ENCODE data around the gene SLC6A18. TPM values are rescaled to one million over a fixed set of nuclear protein-coding genes. Genes with fewer than 3 reads are reported as not detected.

The SLC6A18 gene
- total RNA-seq, 2 donors from 2014 or later = 0.27 TPM; not detected in 1

DNA sequence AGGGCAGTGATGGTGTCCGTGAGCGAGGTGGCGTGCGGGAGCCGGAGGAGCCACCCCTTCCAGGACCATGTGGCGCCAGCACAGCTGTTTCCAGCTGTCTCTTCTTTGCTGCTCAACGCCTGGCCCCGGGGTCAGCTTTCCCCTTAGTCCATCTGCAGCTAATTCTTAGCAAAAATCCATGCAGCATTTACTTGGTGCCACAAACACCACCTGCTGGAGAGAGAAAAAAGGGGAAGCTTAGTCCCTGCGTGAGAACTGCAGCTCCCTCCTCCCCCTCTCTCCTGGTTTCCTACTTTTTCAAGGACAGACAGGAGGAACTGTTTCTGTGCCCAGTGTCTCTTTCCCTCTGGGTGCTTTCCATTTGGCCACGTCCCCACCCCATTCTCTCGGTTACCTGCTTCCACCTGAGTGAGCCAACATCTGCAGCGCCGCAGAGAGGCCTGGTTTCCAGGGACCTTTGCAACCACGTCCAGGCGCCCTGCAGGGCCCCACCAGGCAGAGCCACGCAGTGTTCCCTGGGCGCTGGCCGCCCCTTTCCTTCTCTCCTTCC is 20.4 kb upstream of the SLC6A18 start:
- no peaks in the 10 kb centered on the region for H3K4me1 ChIP-seq
- H3K27ac ChIP-seq = no peak overlapping the region
- no peaks in the 10 kb centered on the region for H3K36me3 ChIP-seq
- H3K9ac ChIP-seq (ENCODE audit: low read depth in 2 of 2, low read length in 2 of 2) = no peak overlapping the region
- intact Hi-C loops (cut with DNase I) = no loop called here
- peaks cover 12% of the 10 kb centered on the region for H3K27me3 ChIP-seq
- no peak for DNase-seq
- H3K4me3 ChIP-seq = no peak overlapping the region
- no peaks in the 10 kb centered on the region for H3K9me3 ChIP-seq
- TF ChIP-seq, protein P1, sequence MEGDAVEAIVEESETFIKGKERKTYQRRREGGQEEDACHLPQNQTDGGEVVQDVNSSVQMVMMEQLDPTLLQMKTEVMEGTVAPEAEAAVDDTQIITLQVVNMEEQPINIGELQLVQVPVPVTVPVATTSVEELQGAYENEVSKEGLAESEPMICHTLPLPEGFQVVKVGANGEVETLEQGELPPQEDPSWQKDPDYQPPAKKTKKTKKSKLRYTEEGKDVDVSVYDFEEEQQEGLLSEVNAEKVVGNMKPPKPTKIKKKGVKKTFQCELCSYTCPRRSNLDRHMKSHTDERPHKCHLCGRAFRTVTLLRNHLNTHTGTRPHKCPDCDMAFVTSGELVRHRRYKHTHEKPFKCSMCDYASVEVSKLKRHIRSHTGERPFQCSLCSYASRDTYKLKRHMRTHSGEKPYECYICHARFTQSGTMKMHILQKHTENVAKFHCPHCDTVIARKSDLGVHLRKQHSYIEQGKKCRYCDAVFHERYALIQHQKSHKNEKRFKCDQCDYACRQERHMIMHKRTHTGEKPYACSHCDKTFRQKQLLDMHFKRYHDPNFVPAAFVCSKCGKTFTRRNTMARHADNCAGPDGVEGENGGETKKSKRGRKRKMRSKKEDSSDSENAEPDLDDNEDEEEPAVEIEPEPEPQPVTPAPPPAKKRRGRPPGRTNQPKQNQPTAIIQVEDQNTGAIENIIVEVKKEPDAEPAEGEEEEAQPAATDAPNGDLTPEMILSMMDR (IDR thresholded peaks at IDR 0.05) = no peak

DNA sequence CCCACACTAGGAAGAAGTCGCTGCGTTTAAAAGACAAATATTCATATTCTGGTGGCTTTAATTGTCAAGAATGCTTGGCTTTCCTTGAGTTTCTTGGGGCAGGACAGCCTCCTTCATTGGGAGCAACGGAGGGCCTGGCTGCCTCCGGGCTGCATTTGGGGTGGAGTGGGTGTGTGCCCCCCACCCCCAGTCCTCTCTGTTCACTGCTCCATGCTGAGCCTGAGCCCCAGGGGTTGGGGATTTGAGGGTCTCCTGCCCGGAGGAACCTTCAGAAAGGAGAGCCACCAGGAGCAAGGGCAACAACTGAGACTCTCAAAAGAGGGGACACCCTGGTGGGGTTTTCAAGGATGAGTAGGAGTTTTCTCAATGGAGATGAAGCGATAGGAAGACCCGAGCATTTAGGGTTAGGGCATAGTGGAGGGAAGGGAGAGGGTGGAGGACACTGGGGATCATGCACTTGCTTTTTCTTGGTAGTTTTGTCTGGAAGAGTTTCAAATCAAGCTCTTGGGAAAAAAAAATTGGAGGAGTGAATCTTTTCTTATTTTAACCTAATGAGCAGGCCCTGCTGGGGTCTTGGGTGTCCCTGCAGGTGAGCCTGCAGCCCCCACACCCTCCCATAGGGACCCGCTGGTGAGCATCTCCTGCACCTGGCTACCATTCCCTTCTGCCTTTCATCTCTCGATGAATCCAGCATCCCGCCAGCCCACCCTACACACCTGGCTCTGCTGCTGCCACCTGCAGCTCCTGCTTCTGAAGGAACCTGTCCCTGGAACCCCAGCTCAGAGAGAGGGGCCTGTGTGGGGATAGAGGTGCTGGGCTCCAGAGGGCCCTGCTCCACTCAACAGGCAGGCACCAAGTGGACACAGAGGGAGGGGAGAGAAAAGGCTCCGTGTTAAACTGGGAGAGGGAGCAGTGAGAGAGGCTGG is 19.7 kb upstream of the SLC6A18 start:
- TF ChIP-seq, protein P1 (IDR thresholded peaks at IDR 0.05) = no peak
- H3K4me3 ChIP-seq = no peak overlapping the region
- peaks cover 8% of the 10 kb centered on the region for H3K27me3 ChIP-seq
- no peak overlapping the region for H3K9ac ChIP-seq (ENCODE audit: low read depth in 2 of 2, low read length in 2 of 2)
- H3K9me3 ChIP-seq = no peaks in the 10 kb centered on the region
- intact Hi-C loops (cut with DNase I) = no loop called here
- H3K36me3 ChIP-seq = no peaks in the 10 kb centered on the region
- no peaks in the 10 kb centered on the region for H3K4me1 ChIP-seq
- DNase-seq = no peak
- H3K27ac ChIP-seq = no peak overlapping the region

DNA sequence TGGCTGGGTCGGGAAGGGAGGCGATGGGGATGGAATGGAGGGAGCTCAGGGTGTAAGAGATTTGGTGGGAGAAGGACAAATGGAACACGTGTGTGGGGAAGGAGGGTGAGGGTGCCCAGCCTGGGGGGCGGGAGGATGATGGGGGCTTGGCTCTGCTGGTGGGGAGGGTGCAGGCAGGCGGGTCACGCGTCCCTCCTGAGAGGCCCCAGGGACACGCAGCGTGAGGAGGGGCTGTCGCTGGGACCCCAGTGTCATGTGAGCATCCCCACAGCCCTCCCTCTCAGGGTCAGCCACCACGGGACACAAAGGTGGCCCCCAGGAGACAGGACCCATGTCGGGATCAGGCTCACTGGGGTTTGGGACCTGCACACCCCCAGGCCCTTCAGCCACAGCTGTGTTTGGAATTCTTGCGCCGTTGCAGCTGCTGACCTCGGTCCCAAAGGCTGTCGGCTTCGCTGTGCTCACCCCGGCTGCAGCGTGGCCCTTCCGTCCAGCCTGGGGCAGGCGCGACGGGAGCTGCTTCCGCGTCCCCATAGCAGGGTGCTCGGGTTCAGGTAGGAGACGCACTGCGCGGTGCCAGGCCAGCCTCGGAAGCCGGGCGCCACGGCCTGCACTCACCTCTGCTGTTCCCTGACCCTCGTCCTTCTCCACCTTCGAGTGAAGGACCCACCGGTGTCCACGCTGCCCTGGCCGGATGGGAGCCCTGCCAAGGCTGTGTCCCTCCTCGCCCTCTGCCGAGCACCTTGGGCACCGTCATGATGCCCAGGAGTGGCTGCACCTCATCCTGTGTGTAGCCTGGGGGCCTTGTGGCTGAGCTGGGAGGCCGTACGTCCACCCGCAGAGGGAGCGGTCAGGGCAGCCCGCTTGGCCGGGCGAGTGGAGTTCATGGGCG is 18.4 kb upstream of the SLC6A18 start:
- H3K9ac ChIP-seq (ENCODE audit: low read depth in 2 of 2, low read length in 2 of 2) = no peak overlapping the region
- no peaks in the 10 kb centered on the region for H3K9me3 ChIP-seq
- H3K27ac ChIP-seq = no peak overlapping the region
- intact Hi-C loops (cut with DNase I) = no loop called here
- TF ChIP-seq, protein P1 (IDR thresholded peaks at IDR 0.05) = no peak
- DNase-seq = no peak
- no peaks in the 10 kb centered on the region for H3K4me1 ChIP-seq
- H3K27me3 ChIP-seq = peaks cover 6% of the 10 kb centered on the region
- no peak overlapping the region for H3K4me3 ChIP-seq
- H3K36me3 ChIP-seq = no peaks in the 10 kb centered on the region

DNA sequence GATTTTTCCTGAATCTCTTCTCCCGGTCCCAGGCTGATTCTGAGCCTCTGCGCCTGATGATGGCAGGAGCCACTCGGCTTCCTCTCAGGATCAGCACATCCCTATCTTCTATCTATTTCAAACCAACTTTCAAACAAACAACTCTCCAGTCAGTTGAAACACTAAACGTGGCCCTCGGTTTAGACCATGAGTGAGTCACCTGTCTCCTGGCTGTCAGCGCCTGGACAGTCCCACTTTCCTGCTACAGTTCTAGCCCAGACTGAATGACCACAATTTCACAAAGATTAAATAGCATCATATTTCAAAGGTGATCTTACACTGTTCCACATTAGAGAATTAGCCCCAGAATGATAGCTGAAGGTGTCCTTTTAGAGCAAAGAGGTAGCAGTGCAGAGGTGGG is 17.6 kb upstream of the SLC6A18 start:
- Histone ChIP-seq H3K27ac (no peak overlapping the region), H3K9ac (ENCODE audit: low read depth in 2 of 2, low read length in 2 of 2) (no peak overlapping the region), H3K9me3 (no peaks in the 10 kb centered on the region), H3K36me3 (no peaks in the 10 kb centered on the region), H3K4me3 (no peak overlapping the region), H3K4me1 (no peaks in the 10 kb centered on the region), H3K27me3 (no peaks in the 10 kb centered on the region)
- intact Hi-C loops (cut with DNase I) = no loop called here
- TF ChIP-seq, protein P1 (IDR thresholded peaks at IDR 0.05) = no peak
- DNase-seq = no peak

DNA sequence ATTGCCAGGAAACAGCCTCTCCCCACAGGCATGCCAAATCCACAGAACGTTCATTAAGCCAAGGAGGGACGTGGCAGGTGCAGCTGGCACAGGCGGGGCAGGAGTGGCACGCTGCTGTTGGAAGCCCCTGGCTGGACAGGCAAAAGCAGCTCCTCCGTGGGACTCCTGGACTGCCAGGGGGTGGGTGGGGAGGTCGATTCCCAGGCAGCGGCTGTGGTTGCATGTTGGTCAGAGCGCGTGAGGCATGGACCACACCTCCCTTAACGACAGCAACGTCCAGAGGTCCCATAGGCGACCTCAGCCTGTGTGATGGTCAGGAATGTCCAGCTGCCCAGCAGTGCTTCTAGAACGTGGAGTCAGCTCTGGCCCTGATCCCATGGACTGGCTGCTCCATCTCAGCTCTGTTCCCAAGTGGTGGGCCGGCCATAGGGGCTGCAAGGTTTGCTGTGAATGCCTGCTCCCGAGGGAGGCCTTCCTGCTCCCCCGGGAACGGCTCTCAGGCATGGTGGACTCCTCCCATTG is 16.9 kb upstream of the SLC6A18 start:
- Histone ChIP-seq H3K27ac (no peak overlapping the region), H3K36me3 (no peaks in the 10 kb centered on the region), H3K4me1 (no peaks in the 10 kb centered on the region), H3K4me3 (no peak overlapping the region), H3K27me3 (no peaks in the 10 kb centered on the region), H3K9me3 (no peaks in the 10 kb centered on the region), H3K9ac (ENCODE audit: low read depth in 2 of 2, low read length in 2 of 2) (no peak overlapping the region)
- TF ChIP-seq, protein P1 (IDR thresholded peaks at IDR 0.05) = no peak
- intact Hi-C loops (cut with DNase I) = no loop called here
- DNase-seq = no peak

All from colonic mucosa (tissue), 4 donors.